ENCODE measurements around the gene EMC10.
A peak's percentile ranks its signal among the peaks of the same experiment; 100 is the strongest.

EMC10 gene

DNA sequence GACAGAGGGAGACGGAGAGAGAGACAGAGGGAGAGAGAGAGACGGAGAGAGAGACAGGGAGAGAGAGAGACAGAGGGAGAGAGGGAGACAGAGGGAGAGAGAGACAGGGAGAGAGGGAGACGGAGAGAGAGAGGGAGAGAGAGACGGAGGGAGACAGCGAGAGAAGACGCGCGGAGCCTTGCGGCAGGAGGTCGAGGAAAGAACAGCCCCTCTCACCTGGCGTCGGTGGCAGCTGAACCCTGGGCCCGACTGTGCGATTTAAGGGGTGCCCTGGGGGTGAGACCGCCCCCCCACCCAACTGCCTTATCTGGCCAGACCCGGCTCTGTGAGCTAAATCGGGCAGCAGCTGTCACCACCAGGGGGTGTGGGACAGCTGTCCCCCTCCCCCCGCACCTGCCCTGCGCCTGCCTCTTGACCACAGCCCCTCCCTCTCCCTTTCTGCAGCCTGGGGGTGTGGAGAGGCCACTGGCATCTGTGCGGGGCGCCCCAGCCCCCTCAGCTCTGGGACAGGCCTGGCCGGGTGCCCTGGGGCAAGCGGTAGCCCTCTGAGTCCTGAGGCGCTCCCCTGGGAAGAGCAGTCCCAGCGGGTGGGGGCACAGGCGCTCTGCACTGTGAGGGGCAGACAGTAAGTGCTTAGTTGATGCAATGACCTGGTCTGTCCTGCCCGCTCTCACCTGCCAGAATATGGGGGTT lies 23.9 kb downstream of the EMC10 start:
- DNase-seq = no peak

DNA sequence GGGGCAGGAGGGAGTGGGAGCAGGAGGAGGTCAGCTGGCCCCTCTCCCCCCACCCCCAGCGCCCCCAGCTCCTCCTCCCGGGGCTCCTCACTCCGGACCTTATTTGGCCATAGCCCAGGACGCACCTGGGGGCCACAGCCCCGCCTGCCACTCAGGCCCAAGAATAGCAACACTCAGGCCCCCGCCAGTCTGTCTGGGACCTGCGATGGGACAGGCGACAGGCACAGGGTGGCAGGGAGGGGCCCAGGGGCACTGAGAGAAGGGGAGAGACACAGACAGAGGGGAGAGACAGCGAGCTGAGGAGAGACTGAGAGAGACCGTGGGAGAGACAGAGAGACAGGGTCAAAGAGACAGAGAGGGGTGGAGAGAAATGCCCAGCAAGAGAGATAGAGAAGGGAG lies 24.4 kb downstream of the EMC10 start:
- no peak for DNase-seq

GRCh38 chr19:50501186-50501567 lies 24.9 kb downstream of the EMC10 start:
- no peak for DNase-seq

GRCh38 chr19:50501568-50502475 lies 25.5 kb downstream of the EMC10 start:
- DNase-seq = no peak

GRCh38 chr19:50505856-50506611 lies 29.7 kb downstream of the EMC10 start:
- no peak for DNase-seq

- DNase-seq = no peak
Measured at GRCh38 chr19:50506700-50507099, 30.4 kb downstream of the EMC10 start.

DNA sequence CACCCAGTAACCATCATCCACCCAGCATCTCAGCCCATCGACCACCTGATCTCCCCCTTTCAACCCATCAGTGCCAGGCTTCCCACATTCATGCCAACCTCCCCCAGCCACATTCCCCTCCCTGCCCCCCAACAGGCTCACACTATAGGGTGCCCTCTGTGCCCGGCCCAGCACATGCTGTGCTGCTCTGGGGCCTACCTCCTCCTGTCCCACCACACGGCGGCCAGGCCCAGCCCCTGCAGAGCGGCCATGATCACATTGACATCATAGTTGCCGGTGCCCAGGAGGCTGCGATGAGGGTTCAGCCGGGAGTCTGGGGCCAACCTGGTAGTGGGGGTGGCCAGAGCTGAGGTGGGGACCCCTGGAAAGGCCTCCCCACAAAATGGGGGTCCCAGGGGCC lies 31.1 kb downstream of the EMC10 start:
- DNase-seq = no peak

DNA sequence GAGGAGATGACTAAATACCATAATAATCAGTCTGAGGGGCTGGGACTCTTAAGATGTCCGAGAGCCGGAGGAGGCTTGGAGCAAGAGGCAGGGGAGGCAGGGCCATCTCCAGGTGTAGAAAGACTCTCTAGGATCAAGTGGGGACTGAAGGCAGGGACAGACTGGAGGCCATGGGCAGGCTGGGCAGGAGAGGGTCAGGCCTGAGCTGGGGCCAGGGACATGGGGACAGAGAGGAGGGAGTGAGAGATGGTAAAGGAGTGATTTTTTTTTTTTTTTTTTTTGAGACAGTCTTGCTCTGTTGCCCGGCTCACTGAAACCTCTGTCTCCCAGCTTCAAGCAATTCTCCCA lies 32.5 kb downstream of the EMC10 start:
- DNase-seq = no peak

DNA sequence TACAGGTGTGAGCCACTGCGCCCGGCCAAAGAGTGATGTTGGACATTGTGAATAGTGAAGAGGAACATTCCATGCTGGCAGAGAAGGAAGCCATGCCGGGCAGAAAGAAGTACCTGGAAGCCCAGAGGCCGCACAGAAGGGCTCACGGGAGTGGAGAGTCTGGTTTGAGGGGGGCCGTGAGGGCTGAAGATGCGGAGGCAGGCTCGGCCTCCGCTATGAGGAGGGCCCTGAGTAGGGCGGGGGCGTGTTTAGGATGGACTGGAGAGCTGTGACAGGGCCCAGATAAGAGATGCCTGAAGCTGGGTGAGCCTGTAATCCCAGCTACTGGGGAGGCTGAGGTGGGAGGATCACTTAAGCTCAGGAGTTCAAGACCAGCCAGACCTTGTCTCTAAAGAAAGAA lies 33.1 kb downstream of the EMC10 start:
- DNase-seq = no peak

DNA sequence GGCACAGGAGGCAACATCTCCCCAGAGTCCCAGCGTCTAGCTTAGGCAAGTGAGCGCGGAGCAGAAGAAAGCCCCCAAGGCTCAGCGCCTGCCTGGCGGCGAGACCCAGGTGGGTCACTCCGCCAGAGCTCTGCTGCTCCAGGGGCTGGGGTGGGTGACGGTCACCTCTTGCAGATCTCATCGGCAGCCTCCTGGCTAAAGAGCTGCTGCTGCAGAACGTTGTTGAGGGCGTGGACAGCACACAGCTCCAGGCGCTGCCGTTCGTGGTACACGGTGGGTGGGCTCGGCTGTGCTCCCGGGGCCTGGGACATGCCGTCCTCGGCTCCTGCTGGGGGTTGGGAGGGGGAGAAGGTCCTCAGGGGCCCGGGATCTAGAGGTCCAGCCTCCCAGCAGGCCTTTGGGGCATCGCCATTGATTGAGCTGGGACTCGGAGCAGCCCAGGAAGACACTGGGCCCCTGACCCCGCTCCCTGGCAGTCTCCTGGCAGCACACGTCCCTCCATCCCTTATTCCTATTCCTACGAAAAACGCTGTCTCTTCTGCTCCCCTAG lies 33.9 kb downstream of the EMC10 start:
- no peak for DNase-seq

GRCh38 chr19:50510700-50511068 lies 34.4 kb downstream of the EMC10 start:
- DNase-seq = no peak

DNA sequence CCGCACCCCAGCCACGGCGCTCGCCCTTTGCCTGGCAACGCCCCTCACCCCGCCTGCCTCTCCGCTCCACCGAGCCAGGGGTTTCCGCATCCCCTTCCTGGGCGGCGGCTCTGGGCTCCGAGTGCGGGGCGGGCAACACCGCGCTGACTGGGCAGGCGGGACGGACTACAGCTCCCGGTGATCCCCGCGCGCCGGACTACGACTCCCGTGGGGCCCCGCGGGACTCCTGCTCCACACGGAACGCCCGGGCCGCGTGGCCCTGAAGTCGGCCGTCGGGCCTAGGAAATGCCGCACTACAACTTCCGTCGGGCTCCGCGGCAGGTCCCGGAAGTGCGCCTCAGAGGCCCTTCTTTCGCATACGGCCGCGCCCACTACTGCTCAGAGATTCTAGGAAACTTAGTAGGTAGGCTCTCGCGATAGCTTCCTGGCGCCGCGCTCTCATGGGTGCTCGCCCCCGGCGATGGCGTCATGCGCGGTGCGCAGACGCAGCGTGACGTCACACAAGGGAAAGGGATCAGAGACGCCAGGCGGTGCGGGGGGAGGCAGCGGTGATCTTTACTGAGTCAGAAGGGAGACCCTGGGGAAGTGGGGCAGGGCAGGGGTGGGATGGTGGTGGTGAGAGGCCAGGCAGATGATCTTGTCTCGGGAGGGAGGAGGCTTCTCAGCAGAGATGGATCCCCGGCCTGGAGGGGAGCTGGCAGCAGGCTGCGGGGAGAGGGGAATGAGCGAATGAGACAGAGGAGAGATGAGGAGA lies 34.9 kb downstream of the EMC10 start, which contains the start of gene JOSD2:
TSS of gene JOSD2 (minus strand) at position 123 of the 754 bp plus-strand sequence. CDS start 760 bp downstream, outside the sequence.
- DNase-seq = peak; percentile 98

DNA sequence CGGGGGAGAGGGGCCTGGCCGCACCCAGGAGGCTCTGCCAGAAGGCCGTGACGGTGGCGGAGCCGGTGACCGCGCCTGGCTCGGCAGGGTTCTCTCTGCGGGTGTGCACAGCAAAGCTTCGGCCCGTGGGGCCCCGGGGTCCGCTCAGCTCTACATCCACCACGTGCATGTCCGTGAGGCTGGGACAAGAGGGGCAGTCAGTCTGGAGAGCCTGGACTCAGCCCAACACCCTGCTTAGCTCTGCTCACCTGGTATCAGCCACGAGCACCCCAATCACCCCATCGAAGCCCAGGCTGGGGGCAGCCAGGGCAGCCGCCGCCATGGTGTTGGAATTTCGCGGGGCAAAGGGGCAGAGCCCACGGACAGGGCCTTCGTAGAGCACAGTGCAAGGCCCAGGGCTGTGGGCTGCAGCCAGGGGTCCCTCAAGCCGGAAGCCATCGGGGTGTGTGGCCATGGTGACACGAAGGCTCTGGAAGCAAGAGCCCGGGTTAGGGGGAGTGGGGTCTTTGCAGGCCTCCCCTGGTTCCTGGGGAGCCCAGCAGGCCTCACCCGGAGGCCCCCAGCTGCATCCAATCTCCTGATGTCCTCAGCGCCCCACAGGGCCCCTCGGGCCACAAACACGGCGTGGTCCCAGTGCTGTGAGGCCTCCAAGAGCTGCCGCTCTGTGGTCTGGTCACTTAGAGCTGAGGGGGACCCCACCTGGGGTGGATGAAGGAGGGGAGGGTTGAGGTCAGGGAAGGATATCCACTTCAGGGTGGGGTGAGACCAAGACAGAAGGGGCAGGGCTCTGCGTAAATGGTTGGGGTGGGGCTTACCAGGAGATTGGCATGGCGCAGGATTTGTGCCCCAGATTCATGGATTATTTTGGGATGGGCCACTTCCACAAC lies 36.0 kb downstream of the EMC10 start:
- no peak for DNase-seq

DNA sequence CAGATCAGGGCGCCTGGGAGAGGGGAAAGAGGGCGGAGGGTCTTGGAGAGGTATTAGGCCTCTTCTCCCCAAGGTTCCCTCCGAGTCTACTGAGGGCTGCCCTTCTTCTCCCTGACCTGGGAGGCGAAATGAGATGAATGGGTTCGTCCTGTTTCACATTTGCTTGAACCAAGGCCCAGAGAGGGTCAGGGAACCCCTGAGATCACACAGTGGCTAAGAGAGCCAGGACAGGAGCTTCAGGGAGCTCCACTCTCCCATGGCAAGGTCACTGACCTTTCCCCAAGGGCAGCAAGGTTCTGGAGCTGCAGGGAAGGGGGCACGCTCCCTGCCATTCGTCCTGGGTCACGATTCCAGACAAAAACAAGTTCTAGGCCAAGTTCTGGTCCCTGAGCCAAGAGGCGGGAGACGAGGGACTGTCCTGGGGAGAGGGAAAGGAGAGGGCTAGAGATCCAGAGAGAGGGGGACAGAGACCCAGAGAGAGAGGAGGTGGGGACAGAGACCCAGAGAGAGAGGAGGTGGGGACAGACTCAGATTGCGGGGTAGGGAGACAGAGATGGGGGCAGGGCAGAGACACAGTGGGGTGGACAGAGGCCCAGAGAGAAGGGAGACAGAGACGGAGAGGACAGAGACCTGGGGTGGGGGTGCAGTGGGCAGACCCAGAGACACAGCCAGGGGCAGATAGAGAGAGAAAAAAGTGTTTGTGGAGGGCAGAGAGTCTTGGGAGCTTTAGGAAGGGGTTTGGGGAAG lies 36.9 kb downstream of the EMC10 start:
- DNase-seq = no peak

GRCh38 chr19:50513746-50514345 lies 37.5 kb downstream of the EMC10 start, which contains the start of gene ASPDH:
Gene ASPDH (minus strand): TSS chr19:50513913. CDS start chr19:50513823, 90 bp downstream.
- no peak for DNase-seq

DNA sequence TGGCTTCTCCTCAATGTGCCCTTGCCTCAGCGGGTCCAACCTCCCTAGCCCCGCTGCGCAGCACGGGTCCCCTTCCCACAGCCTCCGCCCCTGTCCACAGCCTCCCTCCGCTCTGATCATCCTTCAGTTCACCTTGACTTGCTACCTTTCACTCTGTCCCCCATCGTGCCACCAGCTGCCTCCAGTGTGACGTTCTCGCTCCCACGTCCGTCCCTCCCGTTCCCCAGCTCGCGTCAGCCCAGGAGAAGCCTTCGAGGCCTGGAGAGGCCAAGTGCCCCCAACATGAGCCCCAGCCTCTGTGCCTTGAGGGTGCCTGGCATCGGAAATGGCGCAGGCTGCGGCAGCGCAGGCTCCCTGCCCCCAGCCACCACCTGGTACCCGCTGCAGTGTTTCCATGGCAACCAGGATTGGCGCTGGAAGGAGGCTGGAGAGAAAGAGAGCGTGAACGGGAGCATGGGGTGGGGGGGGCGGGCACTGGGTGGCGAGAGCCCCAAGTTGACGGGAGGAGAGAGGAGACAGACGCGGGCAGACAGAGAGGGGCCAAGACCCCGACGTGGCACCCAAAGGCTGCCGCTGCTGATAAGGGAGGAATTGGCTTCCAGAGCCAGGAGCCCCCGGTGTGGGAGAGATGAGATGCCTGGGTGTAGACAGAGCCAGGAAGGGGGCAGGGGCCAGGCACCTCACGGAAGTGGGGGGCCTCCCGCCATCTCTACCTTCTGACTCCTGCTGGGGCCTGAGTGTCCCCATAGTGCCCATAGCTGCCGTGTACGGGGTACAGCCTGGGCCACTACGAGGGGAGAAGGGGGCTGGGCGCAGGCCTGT lies 38.2 kb downstream of the EMC10 start:
- DNase-seq = no peak

GRCh38 chr19:50515168-50515561 lies 38.9 kb downstream of the EMC10 start:
- DNase-seq = no peak

- DNase-seq = no peak
Measured at GRCh38 chr19:50516456-50516855, 40.1 kb downstream of the EMC10 start.

All from NK-92 treated with Interleukin-12 subunit alpha and Interleukin-12 subunit beta, amount 100 ng/mL, for 24 hours (cell line).